IMR-90 (cell line): Measurements from ENCODE around the gene CWF19L2. TPM values are rescaled to one million over a fixed set of nuclear protein-coding genes. Genes with fewer than 3 reads are reported as not detected.

ENCODE experiments used
- ATAC-seq: fragments of 200-7000 bp; cut with Tn5 transposase; 2 replicates; pipeline ENCODE4 v1.9.1; 2020; ENCODE audit warnings: low read depth, mild to moderate bottlenecking, moderate library complexity
- BruUV-seq: library from RNA; stranded (reverse); fragments of 400-500 nt; replicated peaks from 2 replicates; lab custom pipeline; 2021; lab: Mats Ljungman, UMichigan
- CTCF ChIA-PET: fragments of 300-600 bp; formaldehyde crosslinking; extraction: SDS; loops from one replicate; lab custom pipeline; 2021; ENCODE audit warnings: antibody characterized with exemption; lab: Yijun Ruan, JAX
- POLR2A ChIA-PET: fragments of 300-600 bp; sonication (Branson Sonifier 250); formaldehyde crosslinking; loops from one replicate; lab custom pipeline; 2022; ENCODE audit warnings: antibody characterized with exemption; ENCODE audit not compliant: unreplicated experiment; lab: Charles Lee
- DNase-seq: peaks from one replicate; pipeline ENCODE4 v3.0.0; 2013
- H2AFZ ChIP-seq: replicated peaks from 2 replicates; pipeline ENCODE3; 2013; ENCODE audit warnings: low read length, mild to moderate bottlenecking; ENCODE audit not compliant: poor library complexity
- H2AK5ac ChIP-seq: 2 replicates; pipeline ENCODE4 v1.6.1; 2013; ENCODE audit warnings: low read depth, low read length, inconsistent platforms
- H2AK9ac ChIP-seq: replicated peaks from 2 replicates; pipeline ENCODE3; 2013; ENCODE audit warnings: mild to moderate bottlenecking, low read depth, low read length, moderate library complexity; ENCODE audit not compliant: poor library complexity
- H2BK120ac ChIP-seq: 2 replicates; pipeline ENCODE4 v1.6.1; 2013; ENCODE audit warnings: low read depth, low read length, inconsistent platforms
- H2BK15ac ChIP-seq: 3 replicates; pipeline ENCODE4 v1.6.1; 2013; ENCODE audit warnings: low read depth, low read length, inconsistent platforms
- H2BK20ac ChIP-seq: 2 replicates; pipeline ENCODE4 v1.6.1; 2013; ENCODE audit warnings: low read depth, mild to moderate bottlenecking, inconsistent platforms, low read length, moderate library complexity
- H2BK5ac ChIP-seq: 2 replicates; pipeline ENCODE4 v1.6.1; 2013; ENCODE audit warnings: mild to moderate bottlenecking, low read depth, low read length, inconsistent platforms; ENCODE audit not compliant: poor library complexity, severe bottlenecking
- H3K14ac ChIP-seq: replicated peaks from 2 replicates; pipeline ENCODE4 v1.6.1; 2013; ENCODE audit warnings: low read depth, low read length, inconsistent platforms
- H3K18ac ChIP-seq: 2 replicates; pipeline ENCODE4 v1.6.1; 2013; ENCODE audit warnings: low read depth, low read length, control low read depth
- H3K23ac ChIP-seq: 2 replicates; pipeline ENCODE4 v1.6.1; 2013; ENCODE audit warnings: low read depth, low read length, inconsistent platforms
- H3K27ac ChIP-seq: 2 replicates; pipeline ENCODE4 v1.5.1; 2013; ENCODE audit warnings: mild to moderate bottlenecking, control low read depth, low read length; ENCODE audit not compliant: insufficient read depth
- H3K27me3 ChIP-seq: 2 replicates; pipeline ENCODE4 v1.6.1; 2013; ENCODE audit warnings: low read length; ENCODE audit not compliant: control insufficient read depth, insufficient read depth
- H3K36me3 ChIP-seq: 2 replicates; pipeline ENCODE4 v1.6.1; 2013; ENCODE audit warnings: low read length, mixed read lengths; ENCODE audit not compliant: control insufficient read depth, insufficient read depth
- H3K4ac ChIP-seq: 2 replicates; pipeline ENCODE4 v1.6.1; 2013; ENCODE audit warnings: low read depth, low read length, inconsistent platforms
- H3K4me1 ChIP-seq: 2 replicates; pipeline ENCODE4 v1.6.1; 2013; ENCODE audit warnings: low read length, mixed read lengths; ENCODE audit not compliant: control insufficient read depth, insufficient read depth
- H3K4me2 ChIP-seq: 2 replicates; pipeline ENCODE4 v1.6.1; 2013; ENCODE audit warnings: low read depth, mild to moderate bottlenecking, control low read depth, low read length, moderate library complexity
- H3K4me3 ChIP-seq: 2 replicates; pipeline ENCODE4 v1.5.1; 2013; ENCODE audit warnings: low read depth, mild to moderate bottlenecking, control low read depth, low read length, moderate library complexity; ENCODE audit not compliant: insufficient read depth
- H3K56ac ChIP-seq: 2 replicates; pipeline ENCODE4 v1.6.1; 2013; ENCODE audit warnings: low read length, inconsistent platforms; ENCODE audit not compliant: insufficient read depth; ENCODE audit errors: extremely low read depth
- H3K79me1 ChIP-seq, 2 experiments: 2 replicates each; pipeline ENCODE4 v1.6.1; 2013; ENCODE audit warnings: low read length in 2 of 2, inconsistent platforms in 1 of 2, low read depth in 1 of 2
- H3K9ac ChIP-seq: 2 replicates; pipeline ENCODE4 v1.6.1; 2013; ENCODE audit warnings: low read depth, low read length, control low read depth
- H3K9me1 ChIP-seq: 2 replicates; pipeline ENCODE4 v1.6.1; 2013; ENCODE audit warnings: low read length, inconsistent platforms; ENCODE audit not compliant: insufficient read depth
- H3K9me3 ChIP-seq: 2 replicates; pipeline ENCODE4 v1.6.1; 2013; ENCODE audit warnings: low read length; ENCODE audit not compliant: control insufficient read depth, insufficient read depth
- H4K20me1 ChIP-seq: 2 replicates; pipeline ENCODE4 v1.6.1; 2013; ENCODE audit warnings: low read length, inconsistent platforms; ENCODE audit not compliant: insufficient read depth
- H4K5ac ChIP-seq: 2 replicates; pipeline ENCODE4 v1.6.1; 2013; ENCODE audit warnings: mild to moderate bottlenecking, low read depth, low read length, control low read depth
- H4K8ac ChIP-seq, 2 experiments: 2 replicates each; pipeline ENCODE4 v1.6.1; 2013; ENCODE audit warnings: low read depth in 2 of 2, low read length in 2 of 2, control low read depth in 1 of 2, inconsistent platforms in 1 of 2
- H4K91ac ChIP-seq: 2 replicates; pipeline ENCODE4 v1.6.1; 2013; ENCODE audit warnings: low read depth, low read length, inconsistent platforms; ENCODE audit not compliant: insufficient read depth
- BHLHE40 ChIP-seq: fragments of 150-350 bp; IDR thresholded peaks from 2 replicates; pipeline ENCODE4 v1.6.1; 2016; ENCODE audit warnings: mild to moderate bottlenecking, low read depth, low read length
- CEBPB ChIP-seq: IDR thresholded peaks from 2 replicates; pipeline ENCODE4 v1.6.1; 2012; ENCODE audit warnings: low read depth, low read length, improper control_type of control experiment
- CHD1 ChIP-seq: IDR thresholded peaks from 2 replicates; pipeline ENCODE4 v1.6.1; 2012; ENCODE audit warnings: low read depth, low read length, improper control_type of control experiment
- CTCF ChIP-seq: conservative IDR thresholded peaks from 2 replicates; pipeline ENCODE4 v1.5.1; 2012; ENCODE audit warnings: mild to moderate bottlenecking, low read depth, low read length, improper control_type of control experiment
- ELK1 ChIP-seq: fragments of 150-350 bp; IDR thresholded peaks from 2 replicates; pipeline ENCODE4 v1.6.1; 2016; ENCODE audit warnings: low read depth, mild to moderate bottlenecking, low read length, moderate library complexity, borderline replicate concordance
- FOS ChIP-seq: fragments of 150-350 bp; IDR thresholded peaks from 2 replicates; pipeline ENCODE4 v1.6.1; 2016; ENCODE audit warnings: low read depth, low read length
- MAFK ChIP-seq: IDR thresholded peaks from 2 replicates; pipeline ENCODE4 v1.6.1; 2012; ENCODE audit warnings: low read depth, low read length, improper control_type of control experiment
- MAZ ChIP-seq: IDR thresholded peaks from 2 replicates; pipeline ENCODE4 v1.6.1; 2012; ENCODE audit warnings: low read depth, mild to moderate bottlenecking, low read length, improper control_type of control experiment, moderate library complexity, borderline replicate concordance
- MXI1 ChIP-seq: IDR thresholded peaks from 2 replicates; pipeline ENCODE4 v1.6.1; 2012; ENCODE audit warnings: low read depth, mild to moderate bottlenecking, low read length, moderate library complexity, borderline replicate concordance
- NFE2L2 ChIP-seq: fragments of 150-350 bp; IDR thresholded peaks from 2 replicates; pipeline ENCODE4 v1.6.1; 2016; ENCODE audit warnings: low read depth, mild to moderate bottlenecking, low read length
- POLR2A ChIP-seq: IDR thresholded peaks from 2 replicates; pipeline ENCODE4 v1.6.1; 2012; ENCODE audit warnings: mild to moderate bottlenecking, low read depth, low read length
- RAD21 ChIP-seq: IDR thresholded peaks from 2 replicates; pipeline ENCODE4 v1.6.1; 2012; ENCODE audit warnings: low read length, improper control_type of control experiment
- RCOR1 ChIP-seq: IDR thresholded peaks from 2 replicates; pipeline ENCODE4 v1.6.1; 2012; ENCODE audit warnings: mild to moderate bottlenecking, low read length, improper control_type of control experiment; ENCODE audit not compliant: insufficient replicate concordance
- RFX5 ChIP-seq: IDR thresholded peaks from 2 replicates; pipeline ENCODE4 v1.8.0; 2012; ENCODE audit warnings: low read depth, mild to moderate bottlenecking, low read length, moderate library complexity
- SMC3 ChIP-seq: fragments of 150-350 bp; IDR thresholded peaks from 2 replicates; pipeline ENCODE4 v1.6.1; 2016; ENCODE audit warnings: low read depth, mild to moderate bottlenecking, antibody characterized with exemption, low read length, moderate library complexity
- WGBS, 2 experiments: methylation state at CpG; one replicate each; pipeline versions ENCODE4 v1.1.5 to v1.1.7; 2013; ENCODE audit warnings: missing lambda C conversion rate in 2 of 2; ENCODE audit not compliant: insufficient read length in 1 of 2; ENCODE audit errors: extremely low coverage in 2 of 2; 5-methylcytosine and 5-hydroxymethylcytosine counted together
- dilution Hi-C: fragments of 300-500 bp; cut with HindIII; formaldehyde crosslinking; loops from one replicate; pipeline ENCODE4 v1.14.3; 2018; ENCODE audit warnings: low sequenced_read_pairs; ENCODE audit not compliant: unreplicated experiment
- in situ Hi-C: fragments of 300-500 bp; cut with MboI; formaldehyde crosslinking; loops from 3 replicates; pipeline ENCODE4 v1.14.3; 2019; ENCODE audit warnings: low sequenced_read_pairs, inconsistent platforms, mixed read lengths
- intact Hi-C: fragments of 100-400 bp; cut with micrococcal nuclease; formaldehyde crosslinking; loops from 2 replicates; pipeline ENCODE4 v1.10.0; 2022
- polyA plus RNA-seq, 3 experiments: library from polyadenylated mRNA; depleted of rRNA; stranded (reverse); fragments of >200 nt; gene quantifications; 2 replicates each; pipeline ENCODE4 v1.2.3, GENCODE V29; 2012; ENCODE audit warnings: low replicate concordance in 1 of 3
- total RNA-seq: library from RNA; depleted of rRNA; stranded (reverse); fragments of >200 nt; gene quantifications from 2 replicates; pipeline ENCODE4 v1.2.3, GENCODE V29; 2012
- TF ChIP-seq, protein P1 (sequence below): fragments of 150-350 bp; IDR thresholded peaks from 2 replicates; pipeline ENCODE4 v1.6.1; 2017; ENCODE audit warnings: mild to moderate bottlenecking, antibody characterized with exemption, low read length, low read depth

The CWF19L2 gene
- total and polyA plus RNA-seq, 2 of the 4 experiments (the other 2 are of a cell fraction), result 1.7 to 3.8 TPM

GRCh38 chr11:107282195-107282594 lies 175.4 kb downstream of the CWF19L2 start:
- Histone ChIP-seq H3K9ac (no peak overlapping the region), H3K4me1 (no peaks in the 10 kb centered on the region), H2BK5ac (no peak overlapping the region), H4K91ac (no peak overlapping the region), H3K4me3 (no peak overlapping the region), H3K14ac (no peak overlapping the region), H3K18ac (no peak overlapping the region), H2AK9ac (no peak overlapping the region), H4K20me1 (no peaks in the 10 kb centered on the region), H3K27me3 (no peaks in the 10 kb centered on the region), H2BK20ac (no peak overlapping the region), H3K56ac (no peak overlapping the region), H2AFZ (no peak overlapping the region), H3K23ac (no peak overlapping the region), H3K4me2 (no peak overlapping the region), H3K36me3 (no peaks in the 10 kb centered on the region), H2AK5ac (no peak overlapping the region), H3K9me3 (no peaks in the 10 kb centered on the region), H4K5ac (no peak overlapping the region), H3K79me1 (no peaks in the 10 kb centered on the region), H3K4ac (no peak overlapping the region), H2BK15ac (no peak overlapping the region), H2BK120ac (no peak overlapping the region), H3K9me1 (no peaks in the 10 kb centered on the region), H3K27ac (no peak overlapping the region), H4K8ac (no peak overlapping the region)
- ATAC-seq (no peak), DNase-seq (no peak)
- ChIA-PET CTCF (no interaction called here), POLR2A (no interaction called here)
- TF ChIP-seq, protein P1, sequence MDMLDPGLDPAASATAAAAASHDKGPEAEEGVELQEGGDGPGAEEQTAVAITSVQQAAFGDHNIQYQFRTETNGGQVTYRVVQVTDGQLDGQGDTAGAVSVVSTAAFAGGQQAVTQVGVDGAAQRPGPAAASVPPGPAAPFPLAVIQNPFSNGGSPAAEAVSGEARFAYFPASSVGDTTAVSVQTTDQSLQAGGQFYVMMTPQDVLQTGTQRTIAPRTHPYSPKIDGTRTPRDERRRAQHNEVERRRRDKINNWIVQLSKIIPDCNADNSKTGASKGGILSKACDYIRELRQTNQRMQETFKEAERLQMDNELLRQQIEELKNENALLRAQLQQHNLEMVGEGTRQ, result no peak
- TF ChIP-seq RCOR1, result no peak
- no peak for TF ChIP-seq MXI1
- TF ChIP-seq RAD21, result no peak
- no peak for TF ChIP-seq MAFK
- no peak for TF ChIP-seq CHD1
- TF ChIP-seq NFE2L2, result no peak
- no peak for TF ChIP-seq CTCF
- no peak for TF ChIP-seq MAZ
- no peak for TF ChIP-seq ELK1
- no peak for TF ChIP-seq FOS
- TF ChIP-seq SMC3, result no peak
- no peak for TF ChIP-seq POLR2A
- TF ChIP-seq RFX5, result no peak
- no peak for TF ChIP-seq CEBPB
- no peak for TF ChIP-seq BHLHE40
- dilution Hi-C loops (no loop called here), in situ Hi-C loops (no loop called here), intact Hi-C loops (no loop called here)
- no CpG with 5 or more reads among the region's 1 CpG for WGBS, 2 experiments
- no TSS peak for BruUV-seq
